ENCODE results near the gene C14orf93.
A peak's percentile ranks its signal among the peaks of the same experiment; 100 is the strongest.

DNA sequence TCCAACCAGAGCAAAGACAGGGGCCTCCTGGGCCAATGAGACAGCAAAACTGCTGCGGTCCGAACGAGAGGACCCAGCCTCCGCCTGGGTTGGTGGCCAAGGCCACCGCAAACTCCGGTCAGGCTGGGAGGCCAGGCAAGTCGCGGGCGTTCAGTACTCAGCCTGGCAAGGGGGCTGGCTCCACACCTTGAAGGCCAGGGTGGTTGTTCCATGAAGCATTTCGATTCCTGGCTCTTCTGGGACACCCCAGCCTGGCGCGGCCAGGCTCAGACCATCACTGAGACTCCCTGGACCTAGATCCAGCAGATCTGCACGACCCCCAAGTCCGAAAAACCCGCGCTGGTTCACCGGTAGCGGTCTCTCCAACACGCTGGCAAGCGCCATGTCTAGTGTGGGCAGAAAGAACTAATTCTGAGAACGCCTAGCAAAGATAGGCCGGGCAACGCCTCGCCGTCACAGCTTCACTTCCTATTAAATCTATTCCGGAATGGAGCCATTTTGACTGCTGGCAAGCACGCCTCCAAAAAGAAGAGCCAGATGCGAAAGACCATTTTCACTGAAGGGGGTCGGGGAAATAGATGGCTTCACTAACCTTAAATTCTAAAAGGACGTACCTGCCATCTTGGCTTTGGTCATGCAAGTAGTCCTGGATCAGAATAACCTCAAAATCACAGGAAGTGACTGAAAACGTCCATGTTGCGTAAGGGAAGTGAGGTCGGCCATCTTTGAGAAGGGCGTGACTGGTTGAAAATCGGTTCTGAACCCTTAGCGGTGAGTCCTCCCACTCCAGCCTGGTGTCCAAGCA is 24.8 kb upstream of the C14orf93 start, which contains the start of gene PSMB5:
- TF ChIP-seq, protein P1, sequence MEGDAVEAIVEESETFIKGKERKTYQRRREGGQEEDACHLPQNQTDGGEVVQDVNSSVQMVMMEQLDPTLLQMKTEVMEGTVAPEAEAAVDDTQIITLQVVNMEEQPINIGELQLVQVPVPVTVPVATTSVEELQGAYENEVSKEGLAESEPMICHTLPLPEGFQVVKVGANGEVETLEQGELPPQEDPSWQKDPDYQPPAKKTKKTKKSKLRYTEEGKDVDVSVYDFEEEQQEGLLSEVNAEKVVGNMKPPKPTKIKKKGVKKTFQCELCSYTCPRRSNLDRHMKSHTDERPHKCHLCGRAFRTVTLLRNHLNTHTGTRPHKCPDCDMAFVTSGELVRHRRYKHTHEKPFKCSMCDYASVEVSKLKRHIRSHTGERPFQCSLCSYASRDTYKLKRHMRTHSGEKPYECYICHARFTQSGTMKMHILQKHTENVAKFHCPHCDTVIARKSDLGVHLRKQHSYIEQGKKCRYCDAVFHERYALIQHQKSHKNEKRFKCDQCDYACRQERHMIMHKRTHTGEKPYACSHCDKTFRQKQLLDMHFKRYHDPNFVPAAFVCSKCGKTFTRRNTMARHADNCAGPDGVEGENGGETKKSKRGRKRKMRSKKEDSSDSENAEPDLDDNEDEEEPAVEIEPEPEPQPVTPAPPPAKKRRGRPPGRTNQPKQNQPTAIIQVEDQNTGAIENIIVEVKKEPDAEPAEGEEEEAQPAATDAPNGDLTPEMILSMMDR (IDR thresholded peaks at IDR 0.05; ENCODE audit: low read depth, low read length, poor library complexity, severe bottlenecking) = peak; percentile 19
- TF ChIP-seq EZH2phosphoT487 (IDR thresholded peaks at IDR 0.05; ENCODE audit: borderline replicate concordance, low read length) = no peak
